Erythroblast (primary cell): ENCODE data around the gene TMEM203.
A peak's percentile ranks its signal among the peaks of the same experiment; 100 is the strongest.

Experiments used
- GATA1 ChIP-seq: IDR thresholded peaks from 2 replicates; pipeline ENCODE4 v1.6.1; 2011; ENCODE audit warnings: low read depth, mild to moderate bottlenecking, control low read depth, low read length, moderate library complexity
- POLR2A ChIP-seq: IDR thresholded peaks from 2 replicates; pipeline ENCODE4 v1.6.1; 2011; ENCODE audit warnings: mild to moderate bottlenecking, low read length

- TF ChIP-seq POLR2A, result peak; percentile 30
- no peak for TF ChIP-seq GATA1
These were observed 28.9 kb downstream of the TMEM203 start for GRCh38 chr9:137176302-137177182.
